WTC11 (cell line): Measurements from ENCODE around the gene HMGXB3. TPM values are rescaled to one million over a fixed set of nuclear protein-coding genes. Genes with fewer than 3 reads are reported as not detected.

Experiments used
- ATAC-seq: fragments of 200-7000 bp; cut with Tn5 transposase; 2 replicates; pipeline ENCODE4 v1.10.0; 2021; ENCODE audit warnings: mild to moderate bottlenecking, moderate library complexity
- CTCF ChIA-PET: fragments of 300-600 bp; sonication (Branson Sonifier 250); formaldehyde crosslinking; loops from one replicate; lab custom pipeline; 2021; ENCODE audit warnings: antibody characterized with exemption; lab: Charles Lee
- POLR2A ChIA-PET: fragments of 350-600 bp; sonication (Branson Sonifier 250); formaldehyde crosslinking; loops from one replicate; lab custom pipeline; 2021; ENCODE audit warnings: antibody characterized with exemption; lab: Charles Lee
- DNase-seq: peaks from one replicate; pipeline ENCODE4 v3.0.0; 2021; ENCODE audit warnings: low spot score
- H3K27ac Mint-ChIP-seq: 2 replicates; pipeline ENCODE4 v1.8.0; 2021; ENCODE audit warnings: mixed read lengths
- H3K27me3 Mint-ChIP-seq: 2 replicates; pipeline ENCODE4 v1.8.0; 2021; ENCODE audit warnings: low read depth, mild to moderate bottlenecking, moderate library complexity, mixed read lengths
- H3K36me3 Mint-ChIP-seq: 2 replicates; pipeline ENCODE4 v1.8.0; 2021; ENCODE audit warnings: mixed read lengths
- H3K4me1 Mint-ChIP-seq: 2 replicates; pipeline ENCODE4 v1.8.0; 2022; ENCODE audit warnings: mixed read lengths
- H3K4me3 Mint-ChIP-seq: 2 replicates; pipeline ENCODE4 v1.8.0; 2021; ENCODE audit warnings: mild to moderate bottlenecking, moderate library complexity, mixed read lengths
- H3K9me3 Mint-ChIP-seq: 2 replicates; pipeline ENCODE4 v1.8.0; 2021; ENCODE audit warnings: mixed read lengths
- ESRRA ChIP-seq: sonication (generic); formaldehyde crosslinking; IDR thresholded peaks from 2 replicates; pipeline ENCODE4 v1.8.1; 2022; ENCODE audit warnings: mild to moderate bottlenecking, missing genetic modification reagents, borderline replicate concordance
- ETV6 ChIP-seq: sonication (generic); formaldehyde crosslinking; IDR thresholded peaks from 2 replicates; pipeline ENCODE4 v1.8.1; 2022; ENCODE audit warnings: mild to moderate bottlenecking, missing genetic modification reagents
- IRF2 ChIP-seq: sonication (generic); formaldehyde crosslinking; IDR thresholded peaks from 2 replicates; pipeline ENCODE4 v1.8.0; 2022; ENCODE audit warnings: low read depth, missing genetic modification reagents, borderline replicate concordance
- JUN ChIP-seq: sonication (generic); formaldehyde crosslinking; IDR thresholded peaks from 2 replicates; pipeline ENCODE4 v1.8.0; 2023; ENCODE audit warnings: mild to moderate bottlenecking, missing genetic modification reagents
- NR1H2 ChIP-seq: sonication (generic); formaldehyde crosslinking; IDR thresholded peaks from 2 replicates; pipeline ENCODE4 v1.9.0; 2021; ENCODE audit warnings: mild to moderate bottlenecking, moderate library complexity, missing genetic modification reagents
- ZBTB21 ChIP-seq: sonication (generic); formaldehyde crosslinking; IDR thresholded peaks from 2 replicates; pipeline ENCODE4 v1.8.1; 2023; ENCODE audit warnings: mild to moderate bottlenecking, missing genetic modification reagents, borderline replicate concordance
- ZNF219 ChIP-seq: sonication (generic); formaldehyde crosslinking; IDR thresholded peaks from 2 replicates; pipeline ENCODE4 v1.8.0; 2023; ENCODE audit warnings: missing genetic modification reagents, mild to moderate bottlenecking, borderline replicate concordance
- ZNF317 ChIP-seq: sonication (generic); formaldehyde crosslinking; IDR thresholded peaks from 2 replicates; pipeline ENCODE4 v1.8.1; 2023; ENCODE audit warnings: low read depth, mild to moderate bottlenecking, moderate library complexity, missing genetic modification reagents, borderline replicate concordance
- total RNA-seq: library from RNA; stranded (reverse); gene quantifications from 3 replicates; pipeline ENCODE4 v1.2.3, GENCODE V29; 2021
- TF ChIP-seq, protein P1 (sequence below): sonication (generic); formaldehyde crosslinking; IDR thresholded peaks from 2 replicates; pipeline ENCODE4 v1.8.0; 2022; ENCODE audit warnings: mild to moderate bottlenecking, missing genetic modification reagents
- TF ChIP-seq, protein P2 (sequence below): sonication (generic); formaldehyde crosslinking; IDR thresholded peaks from 2 replicates; pipeline ENCODE4 v1.8.1; 2023; ENCODE audit warnings: mild to moderate bottlenecking, missing genetic modification reagents, moderate library complexity
- TF ChIP-seq, protein P3 (sequence below): sonication (generic); formaldehyde crosslinking; IDR thresholded peaks from 2 replicates; pipeline ENCODE4 v1.8.1; 2023; ENCODE audit warnings: mild to moderate bottlenecking, missing genetic modification reagents
- TF ChIP-seq, protein P4 (sequence below): sonication (generic); formaldehyde crosslinking; IDR thresholded peaks from 2 replicates; pipeline ENCODE4 v1.8.1; 2022; ENCODE audit warnings: mild to moderate bottlenecking, missing genetic modification reagents, moderate library complexity, borderline replicate concordance
- TF ChIP-seq, protein P5 (sequence below): fragments of 250-450 bp; sonication (Bioruptor Pico); IDR thresholded peaks from 2 replicates; pipeline ENCODE4 v2.1.2; 2022; ENCODE audit warnings: mild to moderate bottlenecking, moderate library complexity
- TF ChIP-seq, protein P6 (sequence below): sonication (generic); formaldehyde crosslinking; IDR thresholded peaks from 2 replicates; pipeline ENCODE4 v1.8.0; 2022; ENCODE audit warnings: mild to moderate bottlenecking, missing genetic modification reagents
- TF ChIP-seq, protein P7 (sequence below): sonication (generic); formaldehyde crosslinking; IDR thresholded peaks from 2 replicates; pipeline ENCODE4 v1.8.1; 2022; ENCODE audit warnings: low read depth, missing genetic modification reagents, borderline replicate concordance
- TF ChIP-seq, protein P8 (sequence below): fragments of 250-450 bp; sonication (Bioruptor Pico); IDR thresholded peaks from 2 replicates; pipeline ENCODE4 v1.9.0; 2021; ENCODE audit warnings: mild to moderate bottlenecking

Gene HMGXB3
- total RNA-seq, 1 experiment from 2014 or later: 31.6 TPM

DNA sequence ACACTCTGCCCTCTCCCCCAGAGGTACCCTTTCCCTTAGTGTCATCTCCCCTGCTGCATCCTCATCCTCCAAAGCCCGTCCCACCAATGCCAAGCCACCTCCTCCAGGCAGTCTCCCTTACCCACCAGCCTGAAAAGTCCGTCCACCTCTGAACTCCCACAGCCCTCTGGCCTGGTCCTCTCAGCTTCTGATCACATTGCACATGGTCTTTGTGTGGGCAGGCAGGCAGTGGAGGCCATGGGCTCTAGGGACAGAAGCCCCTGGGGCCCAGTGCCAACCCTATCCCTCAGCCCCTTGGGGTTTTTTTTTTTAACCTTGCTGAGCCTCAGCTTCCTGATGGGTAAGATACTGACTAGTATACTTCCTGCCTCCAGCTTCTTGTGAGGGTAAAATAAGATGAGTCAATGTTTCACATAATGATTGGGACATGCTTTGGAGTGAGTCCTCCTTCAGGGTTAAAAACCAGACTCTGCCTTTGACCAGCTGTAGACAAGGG, 66.4 kb downstream of the HMGXB3 start:
- peaks cover 3% of the 10 kb centered on the region; the same call in 1 of the 2 replicates for H3K27me3 Mint-ChIP-seq
- no peak overlapping the region for H3K4me3 Mint-ChIP-seq
- no peaks in the 10 kb centered on the region for H3K9me3 Mint-ChIP-seq
- H3K27ac Mint-ChIP-seq: no peak overlapping the region
- POLR2A ChIA-PET: no interaction called here
- DNase-seq: no peak
- no peaks in the 10 kb centered on the region for H3K36me3 Mint-ChIP-seq
- CTCF ChIA-PET: interaction anchor here (1.0 to 3.0 kb wide), 3 partner anchors 55 to 109 kb away, joined by 3 to 6 read pairs (median 3); no protein-coding TSS in a partner anchor
- TF ChIP-seq ZNF219 (CRISPR knock-in tag) (no peak), IRF2 (CRISPR knock-in tag) (no peak), ESRRA (no peak), NR1H2 (no peak), JUN (no peak), ZBTB21 (CRISPR knock-in tag) (no peak), ETV6 (no peak), ZNF317 (CRISPR knock-in tag) (no peak)
- TF ChIP-seq, protein P1, sequence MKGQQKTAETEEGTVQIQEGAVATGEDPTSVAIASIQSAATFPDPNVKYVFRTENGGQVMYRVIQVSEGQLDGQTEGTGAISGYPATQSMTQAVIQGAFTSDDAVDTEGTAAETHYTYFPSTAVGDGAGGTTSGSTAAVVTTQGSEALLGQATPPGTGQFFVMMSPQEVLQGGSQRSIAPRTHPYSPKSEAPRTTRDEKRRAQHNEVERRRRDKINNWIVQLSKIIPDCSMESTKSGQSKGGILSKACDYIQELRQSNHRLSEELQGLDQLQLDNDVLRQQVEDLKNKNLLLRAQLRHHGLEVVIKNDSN: no peak
- TF ChIP-seq, protein P2, sequence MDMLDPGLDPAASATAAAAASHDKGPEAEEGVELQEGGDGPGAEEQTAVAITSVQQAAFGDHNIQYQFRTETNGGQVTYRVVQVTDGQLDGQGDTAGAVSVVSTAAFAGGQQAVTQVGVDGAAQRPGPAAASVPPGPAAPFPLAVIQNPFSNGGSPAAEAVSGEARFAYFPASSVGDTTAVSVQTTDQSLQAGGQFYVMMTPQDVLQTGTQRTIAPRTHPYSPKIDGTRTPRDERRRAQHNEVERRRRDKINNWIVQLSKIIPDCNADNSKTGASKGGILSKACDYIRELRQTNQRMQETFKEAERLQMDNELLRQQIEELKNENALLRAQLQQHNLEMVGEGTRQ (CRISPR knock-in tag): no peak
- TF ChIP-seq, protein P3, sequence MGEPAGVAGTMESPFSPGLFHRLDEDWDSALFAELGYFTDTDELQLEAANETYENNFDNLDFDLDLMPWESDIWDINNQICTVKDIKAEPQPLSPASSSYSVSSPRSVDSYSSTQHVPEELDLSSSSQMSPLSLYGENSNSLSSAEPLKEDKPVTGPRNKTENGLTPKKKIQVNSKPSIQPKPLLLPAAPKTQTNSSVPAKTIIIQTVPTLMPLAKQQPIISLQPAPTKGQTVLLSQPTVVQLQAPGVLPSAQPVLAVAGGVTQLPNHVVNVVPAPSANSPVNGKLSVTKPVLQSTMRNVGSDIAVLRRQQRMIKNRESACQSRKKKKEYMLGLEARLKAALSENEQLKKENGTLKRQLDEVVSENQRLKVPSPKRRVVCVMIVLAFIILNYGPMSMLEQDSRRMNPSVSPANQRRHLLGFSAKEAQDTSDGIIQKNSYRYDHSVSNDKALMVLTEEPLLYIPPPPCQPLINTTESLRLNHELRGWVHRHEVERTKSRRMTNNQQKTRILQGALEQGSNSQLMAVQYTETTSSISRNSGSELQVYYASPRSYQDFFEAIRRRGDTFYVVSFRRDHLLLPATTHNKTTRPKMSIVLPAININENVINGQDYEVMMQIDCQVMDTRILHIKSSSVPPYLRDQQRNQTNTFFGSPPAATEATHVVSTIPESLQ (CRISPR knock-in tag): no peak
- TF ChIP-seq, protein P4, sequence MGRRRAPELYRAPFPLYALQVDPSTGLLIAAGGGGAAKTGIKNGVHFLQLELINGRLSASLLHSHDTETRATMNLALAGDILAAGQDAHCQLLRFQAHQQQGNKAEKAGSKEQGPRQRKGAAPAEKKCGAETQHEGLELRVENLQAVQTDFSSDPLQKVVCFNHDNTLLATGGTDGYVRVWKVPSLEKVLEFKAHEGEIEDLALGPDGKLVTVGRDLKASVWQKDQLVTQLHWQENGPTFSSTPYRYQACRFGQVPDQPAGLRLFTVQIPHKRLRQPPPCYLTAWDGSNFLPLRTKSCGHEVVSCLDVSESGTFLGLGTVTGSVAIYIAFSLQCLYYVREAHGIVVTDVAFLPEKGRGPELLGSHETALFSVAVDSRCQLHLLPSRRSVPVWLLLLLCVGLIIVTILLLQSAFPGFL (CRISPR knock-in tag): no peak
- TF ChIP-seq, protein P5, sequence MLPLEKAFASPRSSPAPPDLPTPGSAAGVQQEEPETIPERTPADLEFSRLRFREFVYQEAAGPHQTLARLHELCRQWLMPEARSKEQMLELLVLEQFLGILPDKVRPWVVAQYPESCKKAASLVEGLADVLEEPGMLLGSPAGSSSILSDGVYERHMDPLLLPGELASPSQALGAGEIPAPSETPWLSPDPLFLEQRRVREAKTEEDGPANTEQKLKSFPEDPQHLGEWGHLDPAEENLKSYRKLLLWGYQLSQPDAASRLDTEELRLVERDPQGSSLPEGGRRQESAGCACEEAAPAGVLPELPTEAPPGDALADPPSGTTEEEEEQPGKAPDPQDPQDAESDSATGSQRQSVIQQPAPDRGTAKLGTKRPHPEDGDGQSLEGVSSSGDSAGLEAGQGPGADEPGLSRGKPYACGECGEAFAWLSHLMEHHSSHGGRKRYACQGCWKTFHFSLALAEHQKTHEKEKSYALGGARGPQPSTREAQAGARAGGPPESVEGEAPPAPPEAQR (CRISPR knock-in tag): no peak
- TF ChIP-seq, protein P6, sequence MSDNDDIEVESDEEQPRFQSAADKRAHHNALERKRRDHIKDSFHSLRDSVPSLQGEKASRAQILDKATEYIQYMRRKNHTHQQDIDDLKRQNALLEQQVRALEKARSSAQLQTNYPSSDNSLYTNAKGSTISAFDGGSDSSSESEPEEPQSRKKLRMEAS (CRISPR knock-in tag): no peak
- TF ChIP-seq, protein P7, sequence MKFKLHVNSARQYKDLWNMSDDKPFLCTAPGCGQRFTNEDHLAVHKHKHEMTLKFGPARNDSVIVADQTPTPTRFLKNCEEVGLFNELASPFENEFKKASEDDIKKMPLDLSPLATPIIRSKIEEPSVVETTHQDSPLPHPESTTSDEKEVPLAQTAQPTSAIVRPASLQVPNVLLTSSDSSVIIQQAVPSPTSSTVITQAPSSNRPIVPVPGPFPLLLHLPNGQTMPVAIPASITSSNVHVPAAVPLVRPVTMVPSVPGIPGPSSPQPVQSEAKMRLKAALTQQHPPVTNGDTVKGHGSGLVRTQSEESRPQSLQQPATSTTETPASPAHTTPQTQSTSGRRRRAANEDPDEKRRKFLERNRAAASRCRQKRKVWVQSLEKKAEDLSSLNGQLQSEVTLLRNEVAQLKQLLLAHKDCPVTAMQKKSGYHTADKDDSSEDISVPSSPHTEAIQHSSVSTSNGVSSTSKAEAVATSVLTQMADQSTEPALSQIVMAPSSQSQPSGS (CRISPR knock-in tag): no peak
- TF ChIP-seq, all 79 proteins: peak for 0
- ATAC-seq: no peak
- H3K4me1 Mint-ChIP-seq: no peaks in the 10 kb centered on the region

DNA sequence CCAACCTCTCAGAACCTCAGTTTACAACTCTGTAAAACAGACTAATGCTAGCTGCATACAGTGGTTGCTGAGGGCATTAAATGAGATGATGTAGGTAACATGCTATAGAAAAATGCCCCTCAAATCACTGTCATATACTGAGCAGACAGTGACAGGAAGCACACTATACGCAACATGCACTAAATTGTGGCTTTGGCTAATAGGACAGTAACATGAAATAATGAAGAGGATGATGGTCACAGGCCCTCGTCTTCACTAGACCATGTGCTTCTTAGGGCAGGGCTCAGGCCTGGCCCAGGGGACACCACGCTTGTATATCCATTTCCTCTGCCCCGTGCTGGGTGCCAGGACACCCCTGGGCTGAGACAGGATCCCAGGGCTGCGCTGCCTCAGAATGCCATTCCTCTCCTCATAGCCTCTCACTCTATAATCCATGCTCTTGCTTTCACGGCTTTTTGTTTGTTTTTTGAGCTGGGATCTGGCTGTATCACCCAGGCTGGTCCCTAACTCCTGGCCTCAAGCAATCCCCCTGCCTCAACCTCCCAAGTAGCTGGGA, 66.9 kb downstream of the HMGXB3 start:
- H3K27me3 Mint-ChIP-seq: peaks cover under 1% of the 10 kb centered on the region; the same call in 1 of the 2 replicates
- no peaks in the 10 kb centered on the region for H3K9me3 Mint-ChIP-seq
- no peaks in the 10 kb centered on the region for H3K36me3 Mint-ChIP-seq
- TF ChIP-seq, protein P8, sequence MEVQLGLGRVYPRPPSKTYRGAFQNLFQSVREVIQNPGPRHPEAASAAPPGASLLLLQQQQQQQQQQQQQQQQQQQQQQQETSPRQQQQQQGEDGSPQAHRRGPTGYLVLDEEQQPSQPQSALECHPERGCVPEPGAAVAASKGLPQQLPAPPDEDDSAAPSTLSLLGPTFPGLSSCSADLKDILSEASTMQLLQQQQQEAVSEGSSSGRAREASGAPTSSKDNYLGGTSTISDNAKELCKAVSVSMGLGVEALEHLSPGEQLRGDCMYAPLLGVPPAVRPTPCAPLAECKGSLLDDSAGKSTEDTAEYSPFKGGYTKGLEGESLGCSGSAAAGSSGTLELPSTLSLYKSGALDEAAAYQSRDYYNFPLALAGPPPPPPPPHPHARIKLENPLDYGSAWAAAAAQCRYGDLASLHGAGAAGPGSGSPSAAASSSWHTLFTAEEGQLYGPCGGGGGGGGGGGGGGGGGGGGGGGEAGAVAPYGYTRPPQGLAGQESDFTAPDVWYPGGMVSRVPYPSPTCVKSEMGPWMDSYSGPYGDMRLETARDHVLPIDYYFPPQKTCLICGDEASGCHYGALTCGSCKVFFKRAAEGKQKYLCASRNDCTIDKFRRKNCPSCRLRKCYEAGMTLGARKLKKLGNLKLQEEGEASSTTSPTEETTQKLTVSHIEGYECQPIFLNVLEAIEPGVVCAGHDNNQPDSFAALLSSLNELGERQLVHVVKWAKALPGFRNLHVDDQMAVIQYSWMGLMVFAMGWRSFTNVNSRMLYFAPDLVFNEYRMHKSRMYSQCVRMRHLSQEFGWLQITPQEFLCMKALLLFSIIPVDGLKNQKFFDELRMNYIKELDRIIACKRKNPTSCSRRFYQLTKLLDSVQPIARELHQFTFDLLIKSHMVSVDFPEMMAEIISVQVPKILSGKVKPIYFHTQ: no peak
- H3K4me1 Mint-ChIP-seq: no peaks in the 10 kb centered on the region
- POLR2A ChIA-PET: no interaction called here
- CTCF ChIA-PET: interaction anchor here (0.5 to 3.0 kb wide), 4 partner anchors 55 to 174 kb away, joined by 3 to 6 read pairs (median 5); no protein-coding TSS in a partner anchor
- ATAC-seq (no peak), DNase-seq (no peak)
- H3K4me3 Mint-ChIP-seq: no peak overlapping the region
- H3K27ac Mint-ChIP-seq: no peak overlapping the region
